ENCODE measurements around the gene BCL11B. TPM values are rescaled to one million over a fixed set of nuclear protein-coding genes. Genes with fewer than 3 reads are reported as not detected.

The BCL11B gene
- total and polyA plus RNA-seq, 2 of the 8 experiments (the other 6 are each of a cell fraction or from before 2014, with no cell fraction given), result 0.63 to 5.9 TPM

- Histone ChIP-seq H3K4ac (replicated peaks; ENCODE audit: insufficient read length, low read depth, low read length) (no peak overlapping the region), H3K18ac (ENCODE audit: extremely low read depth, low read length) (no peak overlapping the region), H4K20me1 (replicated peaks in 1 of 2; ENCODE audit: control insufficient read depth in 1 of 2, insufficient read depth in 2 of 2, low read length in 2 of 2) (no peaks in the 10 kb centered on the region), H4K8ac (ENCODE audit: extremely low read depth, insufficient read depth, low read length) (no peak overlapping the region), H4K5ac (ENCODE audit: insufficient read length, low read depth, low read length) (no peak overlapping the region), H3K23me2 (ENCODE audit: low read depth, low read length) (no peaks in the 10 kb centered on the region), H3K9ac (replicated peaks in 1 of 4; ENCODE audit: extremely low read depth in 1 of 4, low read depth in 3 of 4, low read length in 3 of 4) (no peak overlapping the region), H3K27ac (ENCODE audit: low read depth, low read length) (no peak overlapping the region), H2AK5ac (ENCODE audit: low read depth, low read length) (no peak overlapping the region), H3K14ac (ENCODE audit: insufficient read length) (no peak overlapping the region), H4K91ac (replicated peaks; ENCODE audit: insufficient read length, low read length) (no peak overlapping the region), H3K4me3 (ENCODE audit: extremely low read depth in 1 of 4, insufficient read depth in 2 of 4, low read depth in 3 of 4, low read length in 4 of 4) (no peak overlapping the region), H2BK15ac (ENCODE audit: low read length) (0 out of 2 replicates have a peak overlapping the region, but pooled peaks have one; percentile 46), H2BK120ac (replicated peaks; ENCODE audit: low read depth, low read length) (no peak overlapping the region), H2BK5ac (ENCODE audit: low read depth, low read length) (no peak overlapping the region), H3K4me2 (ENCODE audit: insufficient read depth in 1 of 2, low read depth in 2 of 2, low read length in 2 of 2) (no peak overlapping the region), H3K4me1 (replicated peaks in 1 of 4; ENCODE audit: control insufficient read depth in 3 of 4, insufficient read depth in 4 of 4, low read length in 3 of 4) (peaks cover 0 to 7% (median 3%) of the 10 kb centered on the region in 4 experiments; a peak in 4 of 7 replicates), H2AFZ (ENCODE audit: low read length) (no peak overlapping the region), H3K79me1 (ENCODE audit: low read depth, low read length) (0 out of 2 replicates have a peak, but pooled peaks cover 2% of the 10 kb centered on the region), H2BK20ac (ENCODE audit: low read length) (no peak overlapping the region), H2BK12ac (ENCODE audit: low read depth, low read length) (no peak overlapping the region), H3K36me3 (ENCODE audit: control insufficient read depth in 2 of 4, insufficient read depth in 4 of 4, low read length in 3 of 4) (no peaks in the 10 kb centered on the region), H3K56ac (replicated peaks; ENCODE audit: insufficient read length, low read depth, low read length) (no peak overlapping the region), H3K27me3 (replicated peaks in 1 of 4; ENCODE audit: control insufficient read depth in 3 of 4, extremely low read depth in 1 of 4, insufficient read depth in 3 of 4, low read length in 3 of 4) (0 out of 7 replicates have a peak, but pooled peaks cover 0 to 3% (median 0%) of the 10 kb centered on the region in 4 experiments), H3K79me2 (ENCODE audit: control insufficient read depth in 1 of 2, insufficient read depth in 2 of 2, low read length in 2 of 2) (no peaks in the 10 kb centered on the region), H3K23ac (ENCODE audit: insufficient read length) (no peak overlapping the region), H3K9me3 (ENCODE audit: insufficient read depth in 2 of 2, low read depth in 1 of 2, low read length in 1 of 2) (no peaks in the 10 kb centered on the region)
- WGBS, 2 experiments (ENCODE audit: extremely low coverage in 1 of 2, insufficient coverage in 1 of 2, insufficient read length in 1 of 2, insufficient replicate concordance in 2 of 2, low coverage in 1 of 2, low lambda C conversion rate in 2 of 2, missing lambda C conversion rate in 1 of 2), result 86% methylated on average over 10 of the region's 11 CpGs; no CpG with 5 or more reads in 1 of the 2 experiments
- ChIA-PET POLR2A (ENCODE audit: partially characterized antibody) (no interaction called here), CTCF (ENCODE audit: partially characterized antibody) (interaction anchor here (1.0 kb wide), 1 partner anchor 13 kb away, joined by 3 read pairs; no protein-coding TSS in a partner anchor)
- FAIRE-seq (no peak), DNase-seq (ENCODE audit: low read depth in 1 of 2, low spot score in 2 of 2) (no peak)
- TF ChIP-seq CREB1 (IDR thresholded peaks at IDR 0.05) (no peak), SP4 (IDR thresholded peaks at IDR 0.05; ENCODE audit: low read length) (no peak), TAF1 (IDR thresholded peaks at IDR 0.05; ENCODE audit: low read depth, low read length) (no peak), SIN3A (conservative IDR thresholded peaks at IDR 0.05 in 1 of 2, IDR thresholded peaks at IDR 0.05 in 1 of 2; ENCODE audit: low read depth in 1 of 2, low read length in 2 of 2) (no peak), JUND (IDR thresholded peaks at IDR 0.05; ENCODE audit: low read length) (no peak)
Observed at GRCh38 chr14:99137001-99137700, 134.8 kb downstream of the BCL11B start.

Measured in H1 (cell line).